NOMO-1 treated with DMSO at 0.1 percent for 48 hours (cell line): Measurements from ENCODE around the gene RIN1.

Experiments used
- DNase-seq: peaks from one replicate; lab custom pipeline; 2025; ENCODE audit not compliant: unreplicated experiment; lab: John Stamatoyannopoulos, UW

The RIN1 gene

DNA sequence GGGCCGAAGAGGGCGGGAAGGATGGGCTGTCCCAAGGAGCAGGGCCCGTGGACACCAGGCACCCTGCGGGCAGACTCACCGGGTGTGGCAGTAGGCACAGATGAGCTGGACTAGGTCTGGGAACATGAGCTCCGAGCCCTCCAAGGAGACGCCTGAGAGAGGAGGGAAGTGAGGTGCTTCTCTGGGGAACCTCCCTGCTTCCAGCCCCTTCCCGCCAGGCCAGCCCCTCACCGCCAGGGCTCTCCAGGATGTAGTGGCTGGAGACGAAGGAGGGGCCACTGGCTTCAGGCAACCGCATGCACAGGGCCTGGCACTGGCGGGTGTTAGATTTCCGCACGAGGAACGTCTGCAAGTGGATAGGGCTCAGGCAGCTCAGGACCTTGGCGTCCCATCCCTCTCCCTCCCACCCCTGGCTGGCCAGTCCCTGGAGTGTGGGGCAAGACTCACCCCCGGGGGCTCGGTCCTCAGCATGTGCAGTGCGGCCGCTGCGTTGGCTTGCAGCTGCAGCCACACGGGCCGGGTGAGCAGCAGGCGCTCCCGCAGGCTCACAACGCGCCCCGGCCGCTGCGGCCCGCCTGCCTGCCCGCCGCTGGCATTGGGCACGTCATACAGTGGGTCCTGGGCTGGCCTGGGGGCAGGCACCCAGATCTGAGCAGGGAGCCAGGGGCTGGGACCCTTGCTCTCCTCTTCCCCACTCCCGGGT lies 552 bp downstream of the RIN1 start:
- peak; percentile 21 for DNase-seq

DNA sequence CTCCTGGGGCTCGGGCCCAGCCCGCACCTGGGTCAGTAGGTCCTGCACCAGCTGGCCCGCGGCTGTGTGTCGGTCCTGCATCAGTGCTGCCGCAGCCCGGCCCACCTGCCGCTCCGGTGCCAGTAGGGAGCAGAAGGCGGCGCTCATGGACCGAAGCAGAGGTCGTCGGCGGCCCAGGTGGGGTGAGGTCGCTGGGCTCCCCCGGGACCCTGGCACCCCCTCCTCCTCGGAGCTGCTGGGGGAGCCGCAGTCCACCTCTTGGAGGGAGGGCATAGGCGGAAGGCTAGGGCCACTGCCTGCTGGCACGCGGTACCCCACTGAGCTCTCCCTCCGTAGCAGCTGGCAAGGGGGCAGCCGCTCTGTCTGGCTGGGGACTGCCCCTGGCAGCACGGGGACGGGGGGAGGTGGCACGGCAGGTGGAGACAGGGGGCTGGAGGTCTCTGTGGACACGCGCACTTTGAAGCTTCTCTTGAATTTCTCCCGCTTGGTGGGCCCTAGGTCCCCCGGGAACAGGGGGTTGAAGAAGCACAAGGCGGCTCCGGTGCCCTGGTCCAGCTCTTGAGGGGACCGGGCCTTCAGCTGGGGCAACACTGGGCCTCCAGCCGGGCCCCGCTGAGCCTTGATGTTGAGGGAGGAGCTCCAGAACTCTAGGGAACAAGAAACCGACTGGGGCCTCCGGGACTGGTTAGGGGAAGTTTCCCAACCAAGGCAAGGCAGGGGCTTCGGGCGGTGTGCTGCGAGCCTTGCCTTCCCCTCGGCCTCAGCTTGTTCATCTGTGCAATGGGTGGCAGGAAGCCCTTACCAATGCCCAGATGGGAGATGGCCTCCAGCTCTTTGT lies 1.4 kb downstream of the RIN1 start:
- DNase-seq: peak; percentile 80

DNA sequence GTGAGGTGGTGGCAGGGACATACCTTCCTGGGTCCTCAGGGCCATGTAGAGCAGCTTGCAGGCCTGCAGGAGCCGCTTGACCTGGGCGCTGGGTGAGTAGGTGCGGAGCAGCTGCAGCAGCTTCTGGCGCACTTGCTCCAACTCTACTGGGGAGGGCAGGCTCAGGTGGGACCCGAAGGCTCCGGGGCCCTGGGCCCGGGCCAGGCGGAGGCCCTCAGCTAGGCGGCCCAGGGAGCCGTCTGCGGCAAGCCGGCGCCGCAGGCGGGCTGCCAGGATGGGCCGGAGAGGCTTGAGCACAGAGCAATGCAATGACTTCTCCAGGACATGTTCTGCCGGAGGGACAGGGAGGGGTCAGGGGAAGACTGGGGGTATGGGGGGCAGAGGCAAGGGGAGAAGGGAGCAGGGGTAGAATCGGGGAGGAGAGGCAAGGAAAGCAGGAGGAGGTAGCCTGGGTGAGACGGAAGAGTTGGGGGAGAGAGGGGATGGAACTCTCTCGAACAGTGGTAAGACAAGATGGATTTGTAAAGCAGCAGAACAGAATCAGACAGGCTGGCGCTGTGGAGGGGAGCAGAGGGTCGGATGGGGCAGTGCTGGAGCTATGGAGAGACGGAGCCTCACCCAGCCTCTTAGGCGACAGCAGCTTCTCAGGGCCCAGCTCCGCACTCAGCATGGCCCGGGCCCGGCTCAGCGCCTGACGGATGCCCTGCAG lies 2.2 kb downstream of the RIN1 start:
- no peak for DNase-seq

DNA sequence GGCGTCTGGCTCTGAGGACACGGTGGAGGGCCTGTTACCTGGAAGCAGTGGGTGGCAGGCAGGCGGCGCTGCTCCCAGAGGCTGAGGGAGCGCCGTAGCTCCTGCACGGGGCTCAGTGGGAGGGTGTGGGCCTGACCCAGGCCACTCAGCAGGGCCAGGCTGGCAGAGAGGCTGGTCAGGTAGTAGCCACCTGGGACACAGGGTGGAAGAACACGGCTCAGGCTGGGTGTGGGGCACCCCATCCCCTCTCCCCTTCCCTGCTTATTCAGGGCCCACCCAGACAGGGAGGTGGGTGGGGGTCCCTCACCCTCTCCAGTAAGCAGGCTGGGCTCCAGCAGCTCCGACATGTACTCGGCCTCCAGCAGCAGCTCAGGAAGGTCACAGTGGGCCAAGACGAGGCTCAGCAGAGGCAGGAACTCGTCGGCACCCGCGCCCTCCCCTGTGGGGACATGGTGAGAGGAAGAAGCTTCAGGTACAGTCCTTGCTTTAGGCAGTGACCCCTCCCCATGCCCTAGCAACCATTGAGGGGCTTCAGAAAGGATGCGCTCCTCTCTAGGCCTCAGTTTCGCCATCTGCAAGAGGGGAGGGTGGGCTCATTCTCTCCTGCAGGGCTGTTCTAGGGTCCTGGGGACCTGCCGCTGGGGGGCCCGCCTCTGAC lies 2.9 kb downstream of the RIN1 start:
- no peak for DNase-seq

DNA sequence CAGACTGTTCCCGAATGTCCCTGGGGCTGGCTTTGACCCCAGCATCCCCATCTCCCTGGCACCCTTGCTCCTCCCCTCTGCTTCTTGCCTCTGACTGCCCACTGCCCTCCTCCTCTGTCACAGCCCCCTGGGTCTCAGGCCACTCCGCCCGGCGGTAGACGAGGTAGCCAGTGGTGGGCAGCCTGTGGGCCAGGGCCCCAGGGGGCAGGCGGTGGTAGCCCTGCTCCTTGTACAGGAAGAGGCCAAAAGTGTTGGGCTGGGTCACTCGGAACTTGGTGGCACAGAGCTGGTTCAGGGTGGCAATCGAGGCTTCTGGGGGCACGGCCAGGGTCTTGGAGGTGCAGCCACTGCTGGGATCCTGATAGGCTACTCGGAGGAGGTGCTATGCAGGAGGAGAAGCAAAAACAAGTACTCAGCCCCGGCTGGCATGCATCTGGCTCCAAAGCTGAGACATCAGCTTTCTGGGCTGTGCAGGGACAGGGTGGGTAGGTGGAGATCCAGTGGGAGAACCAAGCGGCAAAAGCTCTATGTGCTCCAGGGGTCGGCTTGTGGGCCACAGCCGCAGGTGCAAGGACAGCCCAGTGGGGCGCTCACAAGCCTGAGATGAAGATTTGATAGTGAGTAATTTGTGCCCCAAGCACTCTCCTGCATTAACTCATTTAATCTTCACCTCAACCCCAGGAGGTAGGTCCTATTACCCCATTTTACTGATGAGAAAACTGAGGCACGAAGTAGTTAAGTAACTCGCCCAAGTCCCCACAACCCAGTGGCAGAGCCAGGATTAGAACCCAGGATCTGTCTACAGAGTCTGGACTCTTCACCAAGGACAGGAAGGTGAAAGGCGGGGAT lies 3.6 kb downstream of the RIN1 start:
- no peak for DNase-seq

DNA sequence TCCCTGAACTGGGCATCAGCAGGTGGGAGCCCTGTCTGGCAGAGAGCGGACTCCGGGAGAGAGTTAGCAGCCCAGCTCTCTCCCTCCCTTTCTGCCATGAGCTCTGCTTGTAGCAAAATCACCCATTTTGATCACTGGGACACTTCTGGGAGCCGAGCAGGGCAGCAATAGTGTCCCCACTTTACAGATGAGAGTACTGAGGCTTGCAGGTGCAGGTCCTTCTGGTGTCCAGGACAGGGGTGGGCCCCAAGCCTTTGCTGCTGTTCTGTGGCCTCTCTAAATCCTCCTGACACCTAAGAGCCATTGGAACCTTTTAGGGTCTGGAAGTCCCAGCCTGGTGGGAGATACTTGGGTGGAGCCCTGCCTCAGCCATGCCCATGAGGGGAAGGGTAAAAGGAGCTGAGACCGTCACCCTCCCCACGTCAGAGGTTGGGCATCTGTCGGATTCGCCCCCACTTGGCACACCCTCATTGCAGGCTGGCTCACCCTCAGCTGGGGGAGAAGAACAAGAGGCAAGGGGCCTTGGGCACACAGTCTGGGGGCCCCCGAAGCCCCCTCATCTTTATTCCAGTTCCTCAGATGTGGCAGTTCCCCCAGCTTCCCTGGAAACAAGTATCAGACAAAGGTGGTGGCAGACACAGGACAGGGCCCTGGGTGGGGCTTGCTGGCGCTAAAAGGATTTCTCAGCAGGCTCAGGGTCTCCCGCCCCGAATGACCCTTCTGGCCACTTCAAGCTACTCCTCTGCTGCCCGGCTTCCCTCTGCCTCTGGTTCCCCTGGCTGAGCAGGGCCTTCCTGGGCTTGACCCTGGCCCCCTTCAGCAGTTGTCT lies 4.5 kb downstream of the RIN1 start:
- no peak for DNase-seq

DNA sequence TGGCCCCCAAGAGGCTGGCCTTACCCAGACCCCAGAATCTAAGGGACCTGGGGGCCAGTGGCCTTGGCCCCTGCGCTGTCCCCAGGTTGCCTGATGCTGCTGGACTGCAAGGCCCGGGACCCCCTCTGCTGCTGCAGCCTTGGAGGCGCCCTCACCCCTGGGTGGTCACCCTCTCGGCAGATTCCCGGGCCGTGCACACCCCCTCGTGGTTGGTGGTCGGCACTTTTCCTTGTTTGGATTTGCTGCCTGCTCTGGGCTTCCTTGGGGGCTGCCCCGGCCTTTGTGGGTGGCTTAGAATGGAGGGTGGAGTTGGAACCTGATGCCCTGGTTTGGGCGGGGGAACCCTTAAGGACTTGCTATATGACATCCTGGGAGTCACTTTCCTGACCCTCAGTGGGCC lies 5.3 kb downstream of the RIN1 start:
- DNase-seq: no peak

DNA sequence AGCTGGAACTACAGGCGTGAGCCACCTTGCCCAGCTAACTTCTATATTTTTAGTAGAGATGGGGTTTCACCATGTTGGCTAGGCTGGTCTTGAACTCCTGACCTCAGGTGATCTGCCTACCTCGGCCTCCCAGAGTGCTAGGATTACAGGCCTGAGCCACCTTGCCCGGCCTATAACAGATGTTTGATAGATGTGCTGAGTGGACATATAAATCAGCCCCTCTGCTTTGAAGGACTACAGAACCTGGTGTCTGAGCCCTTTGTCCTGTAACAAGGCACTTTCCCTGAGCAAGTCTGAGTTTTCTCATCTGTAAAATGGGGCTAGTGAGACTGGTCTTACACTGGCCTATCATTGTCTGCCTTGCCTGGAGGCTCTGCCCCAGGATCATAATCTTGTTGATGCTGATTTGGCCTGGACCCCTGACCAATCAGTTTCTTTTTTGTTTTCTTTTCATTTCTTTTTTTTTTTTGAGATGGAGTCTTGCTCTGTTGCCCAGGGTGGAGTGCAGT lies 7.0 kb downstream of the RIN1 start:
- DNase-seq: no peak

DNA sequence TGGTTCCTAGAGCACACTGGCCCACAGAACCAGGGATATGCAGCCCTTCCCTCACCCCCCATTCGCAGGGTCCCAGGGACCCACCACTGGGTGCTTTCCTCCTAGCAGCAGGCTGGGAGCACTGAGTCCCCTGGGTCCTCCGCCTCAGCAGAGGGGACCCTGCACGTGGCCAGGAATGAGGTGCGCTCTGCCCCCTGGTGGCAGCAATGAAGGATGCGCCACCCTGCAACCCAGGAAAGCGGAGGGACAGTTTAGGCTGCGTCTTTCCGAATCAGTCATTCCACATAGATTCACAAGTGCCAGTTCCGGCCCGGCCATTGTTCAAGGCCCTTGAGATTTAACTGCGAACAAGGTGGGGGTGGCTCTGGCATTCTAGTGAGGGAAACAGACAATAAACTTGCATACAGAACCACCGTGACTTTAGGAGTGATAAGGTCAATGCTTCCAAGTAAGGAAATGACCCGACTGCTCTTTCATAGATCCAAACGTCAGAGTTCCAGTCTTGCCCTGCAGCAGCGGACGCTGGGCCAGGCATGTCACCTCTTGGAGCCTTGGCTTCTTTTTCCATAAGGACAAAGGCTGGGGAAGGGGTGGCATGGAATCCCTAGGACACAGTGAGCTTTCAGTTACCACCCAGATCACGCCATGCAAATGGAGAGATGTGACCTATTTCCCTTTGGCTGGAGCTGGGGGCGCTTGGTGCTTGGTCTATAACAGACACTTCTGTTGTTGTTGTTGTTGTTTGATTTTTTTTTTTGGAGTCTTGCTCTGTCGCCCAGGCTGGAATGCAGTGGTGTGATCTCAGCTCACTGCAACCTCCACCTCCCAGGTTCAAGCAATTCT lies 7.7 kb downstream of the RIN1 start:
- DNase-seq: peak; percentile 65

DNA sequence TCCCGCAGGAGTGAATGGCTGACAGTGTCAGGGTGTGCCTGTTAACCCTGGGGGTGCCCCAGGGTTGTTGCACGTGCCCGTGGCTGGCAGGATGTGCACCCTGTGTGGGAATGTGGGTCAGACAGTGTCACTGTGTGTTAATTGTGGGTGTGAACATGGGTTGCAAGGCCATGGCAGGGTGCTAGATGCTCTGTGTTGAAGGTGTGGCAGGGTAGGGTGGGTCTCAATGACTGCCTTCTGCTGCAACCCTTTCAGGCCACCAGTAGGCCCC lies 8.3 kb downstream of the RIN1 start:
- no peak for DNase-seq

DNA sequence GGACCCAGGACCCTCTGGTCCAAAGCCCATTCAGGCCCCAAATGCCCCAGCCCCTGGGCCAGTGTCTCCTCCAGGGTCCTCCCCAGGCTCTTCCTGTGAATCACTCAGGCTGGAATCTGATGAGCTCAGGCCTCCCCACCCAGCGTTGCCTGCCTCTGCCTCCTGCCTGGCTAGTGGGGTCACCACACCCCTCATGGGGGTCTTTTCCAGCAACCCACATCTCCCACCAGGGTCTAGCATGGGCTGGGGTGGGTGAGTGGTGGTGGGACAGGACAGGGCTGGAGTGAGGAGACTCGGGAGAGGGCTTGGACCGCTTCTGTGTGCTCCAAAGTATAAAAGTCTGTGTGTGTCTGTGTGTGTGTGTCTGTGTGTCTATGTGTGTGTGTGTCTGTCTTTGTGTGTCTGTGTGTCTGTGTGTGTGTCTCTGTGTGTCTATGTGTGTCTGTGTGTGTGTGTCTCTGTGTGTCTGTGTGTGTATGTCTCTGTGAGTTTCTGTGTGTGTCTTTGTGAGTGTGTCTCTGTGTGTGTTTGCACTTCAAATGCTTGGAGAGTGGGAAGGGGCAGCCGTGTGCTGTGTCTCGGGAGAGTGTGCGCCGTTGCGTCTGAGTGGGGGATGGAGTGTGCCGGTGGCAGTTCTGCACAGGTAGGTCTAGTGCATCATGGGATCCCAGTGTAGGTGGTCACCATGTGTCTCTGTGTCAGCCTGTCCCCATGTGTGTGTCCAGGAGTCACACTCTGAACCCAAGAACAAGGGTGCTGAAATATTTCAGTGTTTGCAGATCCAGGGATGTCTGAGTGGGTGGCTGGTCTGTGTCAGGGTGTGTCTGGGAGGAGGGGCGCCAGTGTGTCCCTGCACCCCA lies 8.8 kb downstream of the RIN1 start:
- no peak for DNase-seq

DNA sequence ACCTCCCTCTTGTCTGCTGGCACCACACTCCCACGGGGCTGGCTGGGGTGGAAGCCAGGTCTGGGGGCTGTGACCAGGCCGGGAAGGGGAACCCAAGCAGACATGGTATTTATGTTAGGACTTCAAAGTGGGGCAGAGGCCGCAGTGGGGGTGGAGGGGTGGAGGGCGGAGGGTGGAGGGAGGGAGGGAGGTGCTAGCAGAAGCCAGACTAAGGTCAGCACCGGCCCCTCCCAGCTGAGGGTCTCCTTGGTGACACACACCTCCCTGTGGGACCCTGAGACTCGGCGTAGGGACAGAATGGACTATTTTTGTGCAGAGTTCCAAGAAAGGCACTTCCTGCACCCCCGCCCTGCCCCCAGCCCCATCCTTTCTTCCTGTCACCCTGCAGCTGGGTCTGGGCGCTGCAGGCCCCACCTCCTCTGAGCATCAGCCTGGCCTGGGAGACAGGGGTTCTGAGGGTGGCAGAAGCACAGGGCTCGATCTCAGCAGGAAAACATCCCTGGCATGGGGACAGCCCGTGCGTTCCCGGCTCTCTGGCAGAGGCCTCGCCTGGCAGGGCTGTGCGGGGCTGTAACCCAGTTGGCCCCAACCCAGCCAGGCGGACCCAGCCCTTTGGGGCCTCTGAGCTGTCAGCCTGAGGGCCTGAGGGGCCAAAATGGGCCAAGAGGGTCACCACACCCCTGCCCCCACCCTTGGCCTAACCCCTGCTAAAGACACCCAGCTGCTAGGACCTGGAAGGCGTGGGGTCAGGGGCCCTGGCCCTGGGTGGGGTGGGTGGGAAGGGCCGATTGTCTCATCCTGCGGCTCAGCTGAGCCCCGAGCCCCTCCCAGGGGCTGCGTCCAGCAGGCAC lies 9.7 kb downstream of the RIN1 start:
- DNase-seq: no peak

DNA sequence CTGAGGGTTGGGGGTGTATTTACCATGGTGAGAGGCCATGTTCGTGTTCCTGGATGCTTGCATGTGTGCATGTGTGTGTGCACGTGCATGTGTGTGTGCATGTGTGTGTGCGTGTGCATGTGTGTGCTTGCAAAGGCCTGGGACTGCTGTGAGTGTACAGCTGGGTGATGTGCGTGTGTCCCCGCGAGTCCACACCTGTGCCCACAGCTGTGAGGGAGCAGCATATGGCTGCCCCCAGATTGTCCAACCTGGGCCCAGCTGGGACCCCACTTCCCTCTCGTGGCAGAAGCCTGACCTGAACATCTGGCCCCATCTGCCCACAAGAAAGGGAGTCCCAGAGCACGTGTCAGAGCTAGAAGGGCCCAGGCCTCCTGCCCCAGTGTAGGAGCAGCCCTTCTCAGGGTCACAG lies 11.0 kb downstream of the RIN1 start:
- no peak for DNase-seq

DNA sequence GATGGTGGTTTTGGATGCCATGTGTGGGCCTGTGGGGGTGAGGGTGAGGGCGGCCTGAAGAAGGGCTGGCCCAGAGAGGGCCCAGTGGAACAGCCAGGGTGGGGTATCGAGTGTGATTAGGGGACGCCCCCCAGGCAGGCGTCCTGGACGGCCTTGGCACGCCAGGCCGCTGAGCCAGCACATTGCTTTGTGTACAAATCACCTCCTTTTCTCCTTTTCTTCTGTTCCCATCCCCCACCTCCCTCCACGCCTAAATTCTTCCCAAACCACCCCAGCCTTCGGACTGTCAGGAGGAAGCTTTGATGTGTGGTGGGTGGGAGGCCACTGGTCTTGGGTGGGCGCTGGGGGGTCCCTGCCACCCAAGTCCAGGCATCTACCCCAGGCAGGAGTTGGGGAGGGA lies 11.6 kb downstream of the RIN1 start:
- no peak for DNase-seq

DNA sequence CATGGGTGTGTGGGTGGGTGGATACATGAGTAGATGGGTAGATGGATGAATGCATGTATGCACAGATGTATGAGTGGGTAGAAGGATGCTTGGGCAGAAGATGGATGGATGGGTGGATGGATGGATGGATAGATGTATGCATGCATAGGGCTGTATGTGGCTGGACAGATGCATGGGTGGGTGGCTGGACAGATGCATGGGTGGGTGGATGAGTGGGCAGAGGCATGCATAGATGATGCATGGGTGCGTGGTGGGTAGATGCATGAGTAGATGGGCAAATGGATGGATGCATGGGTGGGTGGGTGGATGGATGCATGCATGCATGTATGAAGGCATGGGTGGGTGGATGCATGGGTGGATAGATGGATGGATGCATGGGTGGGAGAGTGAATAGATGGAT lies 12.6 kb downstream of the RIN1 start:
- no peak for DNase-seq

DNA sequence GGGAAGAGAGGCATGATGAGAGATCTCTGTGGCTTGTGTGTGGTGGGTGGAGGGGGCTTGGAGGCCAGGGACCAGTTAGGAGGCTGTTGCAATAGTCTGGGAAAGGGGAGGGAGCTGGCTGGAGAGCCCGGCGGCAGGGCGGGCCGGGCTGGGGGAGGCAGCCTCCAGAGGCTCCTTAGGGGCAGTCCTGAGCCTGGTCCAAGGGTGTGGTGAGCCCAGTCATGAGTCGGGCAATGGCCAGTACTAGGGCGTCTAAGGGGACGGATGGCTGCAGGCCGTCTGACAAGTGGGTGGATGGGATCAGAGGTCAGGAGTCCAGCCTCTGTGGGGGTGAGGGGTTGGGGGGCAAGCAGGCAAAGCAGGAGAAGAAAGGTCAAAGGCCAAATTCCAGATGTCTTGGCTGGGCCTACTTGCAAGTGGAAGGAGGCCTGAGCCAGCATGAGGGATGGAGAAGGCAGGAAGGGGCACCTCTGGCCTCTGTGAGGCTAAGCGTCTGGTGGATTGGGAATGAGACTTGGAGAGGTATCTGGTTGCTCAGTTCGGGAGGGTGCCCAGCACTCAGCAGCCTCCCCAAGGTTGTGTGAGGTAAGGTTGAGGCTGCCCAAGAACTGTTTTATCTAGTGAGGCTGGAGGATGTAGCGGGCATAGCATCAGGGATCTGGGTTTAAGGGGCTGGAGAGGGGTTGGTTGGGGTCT lies 13.4 kb downstream of the RIN1 start:
- no peak for DNase-seq
